8988T (cell line): Measurements from ENCODE around the gene DNM3.
"Not testable (repeated sequence)": the region's sequence is repeated elsewhere in the genome, so short reads cannot be mapped to it uniquely, and the experiment has no call there.

Experiments used
- DNase-seq: peaks from one replicate; pipeline ENCODE4 v3.0.0; 2011

Gene DNM3

GRCh38 chr1:172298141-172298540 is 456.8 kb downstream of the DNM3 start:
- DNase-seq: no peak

GRCh38 chr1:172298911-172299310 is 457.6 kb downstream of the DNM3 start:
- DNase-seq: no peak

GRCh38 chr1:172299515-172299914 is 458.2 kb downstream of the DNM3 start:
- DNase-seq: no peak

- not testable (repeated sequence) for DNase-seq
Measured at GRCh38 chr1:172307508-172307907, 466.2 kb downstream of the DNM3 start.

GRCh38 chr1:172308142-172308541 is 466.8 kb downstream of the DNM3 start:
- DNase-seq: no peak

- no peak for DNase-seq
Measured at GRCh38 chr1:172308577-172308976, 467.3 kb downstream of the DNM3 start.

GRCh38 chr1:172320733-172321132 is 479.4 kb downstream of the DNM3 start:
- no peak for DNase-seq

- no peak for DNase-seq
Measured at GRCh38 chr1:172321451-172321850, 480.2 kb downstream of the DNM3 start.

GRCh38 chr1:172322219-172323061 is 481.1 kb downstream of the DNM3 start:
- no peak for DNase-seq

GRCh38 chr1:172323686-172324085 is 482.4 kb downstream of the DNM3 start:
- no peak for DNase-seq

GRCh38 chr1:172324086-172324485 is 482.8 kb downstream of the DNM3 start:
- no peak for DNase-seq

GRCh38 chr1:172324761-172325160 is 483.5 kb downstream of the DNM3 start:
- DNase-seq: no peak

GRCh38 chr1:172325531-172325930 is 484.2 kb downstream of the DNM3 start:
- no peak for DNase-seq

- no peak for DNase-seq
Measured at GRCh38 chr1:172326136-172326535, 484.8 kb downstream of the DNM3 start.

- no peak for DNase-seq
Measured at GRCh38 chr1:172328266-172328665, 487.0 kb downstream of the DNM3 start.

GRCh38 chr1:172332230-172332629 is 490.9 kb downstream of the DNM3 start:
- DNase-seq: no peak

GRCh38 chr1:172335377-172335776 is 494.1 kb downstream of the DNM3 start:
- no peak for DNase-seq

GRCh38 chr1:172338295-172338735 is 497.0 kb downstream of the DNM3 start:
- DNase-seq: no peak

- DNase-seq: no peak
Measured at GRCh38 chr1:172339842-172340241, 498.5 kb downstream of the DNM3 start.

- DNase-seq: no peak
Measured at GRCh38 chr1:172340520-172340919, 499.2 kb downstream of the DNM3 start.

GRCh38 chr1:172341697-172342096 is 500.4 kb downstream of the DNM3 start:
- DNase-seq: no peak

- DNase-seq: no peak
Measured at GRCh38 chr1:172342584-172343239, 501.4 kb downstream of the DNM3 start.

GRCh38 chr1:172343240-172344160 is 502.2 kb downstream of the DNM3 start:
- no peak for DNase-seq
